HL-60/S4 treated with phorbol 12-myristate 13-acetate at 8.2 ng/mL for 4 days and 3 days (cell line): ENCODE results near the gene CLEC2L.

Source experiments
- in situ Hi-C: fragments of 300-500 bp; cut with MboI; formaldehyde crosslinking; loops from 2 replicates; pipeline ENCODE4 v1.15.0; 2022; ENCODE audit warnings: low sequenced_read_pairs

The CLEC2L gene

GRCh38 chr7:139515266-139515665 lies 8.2 kb upstream of the CLEC2L start:
- in situ Hi-C loops = no loop called here

DNA sequence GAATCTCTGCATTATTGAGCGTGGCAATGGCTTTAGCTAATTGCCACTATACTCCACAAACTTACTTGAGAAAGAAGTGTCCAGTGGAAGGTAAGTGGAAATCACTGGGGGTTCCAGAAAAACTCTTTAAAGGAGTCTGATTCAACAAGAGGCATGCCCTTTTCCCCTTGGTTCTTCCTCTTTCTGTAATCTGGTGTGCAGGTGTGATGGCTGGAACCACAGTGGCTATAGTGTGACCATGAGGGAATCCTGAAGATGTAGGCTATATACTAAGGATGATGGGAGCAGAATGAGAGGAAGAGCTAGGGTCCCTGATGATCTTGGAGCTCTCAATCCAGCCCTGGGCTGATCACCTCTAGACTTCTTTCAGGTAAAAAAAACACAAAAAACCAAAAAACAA lies 2.0 kb upstream of the CLEC2L start:
- in situ Hi-C loops = no loop called here

DNA sequence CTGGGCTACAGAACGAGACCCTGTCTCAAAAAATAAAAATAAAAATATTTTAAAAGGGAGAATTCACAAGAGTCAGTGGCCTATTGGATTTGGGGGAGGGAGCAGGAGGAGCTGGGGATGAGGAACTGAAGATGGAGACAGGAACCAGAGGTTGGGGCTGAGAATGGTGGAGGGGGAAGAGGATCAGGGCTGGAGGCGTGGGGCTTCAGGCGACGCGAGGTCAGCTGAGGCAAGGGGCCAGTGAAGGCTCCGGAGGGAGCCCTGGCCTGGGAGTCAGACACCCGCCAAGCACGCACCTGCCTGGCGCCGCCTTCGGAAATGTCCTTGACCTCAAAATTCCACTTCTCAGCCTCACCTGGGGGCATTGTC lies 671 bp upstream of the CLEC2L start:
- in situ Hi-C loops = no loop called here

DNA sequence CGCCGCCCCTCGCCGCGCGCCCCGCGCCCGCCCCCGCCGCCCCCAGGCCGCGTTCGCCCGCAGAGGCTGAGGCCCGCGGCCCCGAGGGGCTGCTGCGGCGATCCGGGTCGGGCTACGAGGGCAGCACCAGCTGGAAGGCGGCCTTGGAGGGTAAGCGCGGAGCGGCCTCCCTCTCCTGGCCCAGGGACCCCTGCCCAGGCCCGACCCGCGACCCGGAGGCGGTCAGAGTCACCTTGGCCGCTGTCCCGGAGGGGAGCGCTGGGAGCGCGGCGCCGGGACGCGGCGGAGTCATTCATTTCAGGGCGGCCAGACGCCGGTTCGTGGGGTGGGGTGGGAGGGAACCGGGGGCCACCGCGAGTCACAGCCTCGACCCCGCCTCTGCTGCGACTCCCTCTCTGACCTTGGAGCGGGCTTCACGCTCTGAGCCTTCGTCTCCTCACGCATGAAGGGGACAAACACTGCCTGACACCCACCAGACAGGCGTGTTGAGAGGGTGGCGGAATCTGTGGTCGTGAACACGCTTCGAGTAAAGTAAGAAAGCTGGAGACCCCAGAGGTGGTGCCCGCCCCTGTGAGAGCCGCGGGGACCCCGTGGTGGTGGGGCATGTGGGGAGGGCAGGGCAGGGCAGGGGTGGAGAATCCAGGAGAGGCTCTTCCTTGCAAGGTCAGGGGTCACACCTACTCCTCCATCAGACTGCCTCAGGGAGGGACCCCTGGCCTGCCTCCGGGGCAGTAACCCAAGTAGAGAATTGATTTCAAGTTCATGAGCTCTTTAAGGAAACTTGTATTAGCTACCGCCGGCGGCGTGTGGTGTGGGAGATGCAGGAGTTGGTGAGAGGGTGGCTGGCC lies 707 bp downstream of the CLEC2L start:
- in situ Hi-C loops = no loop called here

GRCh38 chr7:139525239-139525638 lies 1.8 kb downstream of the CLEC2L start:
- in situ Hi-C loops = no loop called here

DNA sequence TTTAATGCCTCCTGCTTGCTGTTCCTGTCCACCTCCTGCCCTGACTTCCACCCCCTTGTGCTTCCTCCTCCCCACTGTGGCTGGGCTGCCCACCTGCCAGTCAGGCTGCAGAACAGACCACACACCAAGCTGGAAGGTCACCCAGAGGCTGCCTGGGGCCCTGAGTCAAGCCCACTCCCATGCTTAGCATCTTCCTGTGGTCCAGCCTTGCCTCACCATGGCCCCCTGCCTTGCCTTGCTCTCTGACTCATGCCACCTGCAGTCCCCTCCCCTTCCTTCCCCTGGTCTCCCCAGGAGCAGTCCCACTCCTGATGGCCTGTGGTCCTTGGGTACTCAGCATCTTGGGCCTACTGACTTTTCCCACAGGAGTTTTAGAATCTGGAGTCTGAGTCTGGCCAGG lies 2.3 kb downstream of the CLEC2L start:
- in situ Hi-C loops = no loop called here

- in situ Hi-C loops = no loop called here
These were observed 3.4 kb downstream of the CLEC2L start for GRCh38 chr7:139526578-139527544.

GRCh38 chr7:139531094-139531493 lies 7.6 kb downstream of the CLEC2L start:
- in situ Hi-C loops = no loop called here

GRCh38 chr7:139532636-139533155 lies 9.2 kb downstream of the CLEC2L start:
- in situ Hi-C loops = no loop called here

DNA sequence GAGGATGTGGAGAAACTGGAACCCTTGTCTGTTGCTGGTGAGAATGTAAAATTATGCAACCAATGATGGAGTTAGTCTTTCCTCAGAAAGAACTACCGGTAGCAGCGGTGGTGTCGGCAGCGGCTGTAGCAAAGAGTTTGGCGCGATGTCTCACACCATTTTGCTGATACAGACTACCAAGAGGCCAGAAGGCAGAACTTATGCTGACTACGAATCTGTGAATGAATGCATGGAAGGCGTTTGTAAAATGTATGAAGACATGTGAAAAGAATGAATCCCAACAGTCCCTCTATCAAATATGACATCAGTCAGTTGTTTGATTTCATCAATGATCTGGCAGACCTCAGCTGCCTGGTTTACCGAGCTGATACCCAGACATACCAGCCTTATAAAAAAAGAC lies 10.6 kb downstream of the CLEC2L start:
- in situ Hi-C loops = no loop called here

- in situ Hi-C loops = no loop called here
These were observed 11.6 kb downstream of the CLEC2L start for GRCh38 chr7:139534966-139535651.

DNA sequence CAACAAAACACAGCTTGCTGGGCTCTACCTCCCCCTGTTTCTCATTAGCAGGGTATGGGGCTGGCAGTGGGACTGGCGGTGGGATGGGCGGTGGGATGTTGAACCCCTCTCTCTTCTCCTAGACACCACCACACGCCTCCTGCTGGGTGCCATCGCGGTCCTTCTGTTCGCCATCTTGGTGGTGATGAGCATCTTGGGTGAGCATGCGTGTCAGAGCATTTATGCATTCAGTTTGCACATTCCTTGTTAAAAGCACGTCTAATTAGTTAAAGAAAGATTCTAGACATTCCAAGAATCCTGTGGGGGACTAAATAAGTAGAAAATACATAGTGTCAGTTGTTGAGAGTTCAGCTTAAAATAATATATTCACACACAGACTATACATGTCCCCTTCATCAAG lies 12.7 kb downstream of the CLEC2L start:
- in situ Hi-C loops = no loop called here

GRCh38 chr7:139538881-139539635 lies 15.6 kb downstream of the CLEC2L start:
- in situ Hi-C loops = no loop called here

GRCh38 chr7:139540203-139540602 lies 16.7 kb downstream of the CLEC2L start:
- in situ Hi-C loops = no loop called here

DNA sequence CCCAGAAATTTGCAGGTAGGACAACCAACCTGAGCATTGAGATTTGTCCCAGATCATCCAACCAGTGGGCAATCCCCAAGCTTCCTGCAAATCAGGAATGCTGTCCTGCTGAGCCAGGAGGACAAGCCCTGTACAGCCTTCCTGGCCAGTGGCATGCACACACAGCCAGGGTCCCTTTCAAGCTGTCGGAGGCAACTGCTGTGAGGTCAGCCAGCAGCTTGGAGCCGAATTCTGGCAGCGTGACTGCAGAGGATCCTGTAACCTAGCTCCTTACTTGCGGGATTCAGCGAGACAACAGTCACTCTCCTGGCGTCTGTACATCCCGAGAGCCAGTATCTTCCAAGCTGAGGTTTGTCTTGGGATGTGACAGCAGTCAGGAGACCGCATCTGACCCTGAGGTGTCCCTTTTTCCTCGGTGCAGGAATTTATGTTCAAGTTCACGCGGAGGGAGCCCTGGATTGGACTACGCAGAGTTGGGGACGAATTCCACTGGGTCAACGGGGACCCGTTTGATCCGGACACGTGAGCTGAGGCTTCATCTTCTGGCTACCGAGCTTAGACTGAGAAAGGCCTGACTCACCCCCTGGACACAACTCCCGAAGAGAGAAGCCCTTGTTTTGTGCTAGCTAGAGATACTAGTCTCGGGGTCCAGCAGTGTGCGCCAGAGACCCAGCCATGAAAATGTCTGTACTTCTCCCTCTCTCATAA lies 18.3 kb downstream of the CLEC2L start:
- in situ Hi-C loops = no loop called here

- in situ Hi-C loops = no loop called here
These were observed 19.0 kb downstream of the CLEC2L start for GRCh38 chr7:139542308-139543151.

DNA sequence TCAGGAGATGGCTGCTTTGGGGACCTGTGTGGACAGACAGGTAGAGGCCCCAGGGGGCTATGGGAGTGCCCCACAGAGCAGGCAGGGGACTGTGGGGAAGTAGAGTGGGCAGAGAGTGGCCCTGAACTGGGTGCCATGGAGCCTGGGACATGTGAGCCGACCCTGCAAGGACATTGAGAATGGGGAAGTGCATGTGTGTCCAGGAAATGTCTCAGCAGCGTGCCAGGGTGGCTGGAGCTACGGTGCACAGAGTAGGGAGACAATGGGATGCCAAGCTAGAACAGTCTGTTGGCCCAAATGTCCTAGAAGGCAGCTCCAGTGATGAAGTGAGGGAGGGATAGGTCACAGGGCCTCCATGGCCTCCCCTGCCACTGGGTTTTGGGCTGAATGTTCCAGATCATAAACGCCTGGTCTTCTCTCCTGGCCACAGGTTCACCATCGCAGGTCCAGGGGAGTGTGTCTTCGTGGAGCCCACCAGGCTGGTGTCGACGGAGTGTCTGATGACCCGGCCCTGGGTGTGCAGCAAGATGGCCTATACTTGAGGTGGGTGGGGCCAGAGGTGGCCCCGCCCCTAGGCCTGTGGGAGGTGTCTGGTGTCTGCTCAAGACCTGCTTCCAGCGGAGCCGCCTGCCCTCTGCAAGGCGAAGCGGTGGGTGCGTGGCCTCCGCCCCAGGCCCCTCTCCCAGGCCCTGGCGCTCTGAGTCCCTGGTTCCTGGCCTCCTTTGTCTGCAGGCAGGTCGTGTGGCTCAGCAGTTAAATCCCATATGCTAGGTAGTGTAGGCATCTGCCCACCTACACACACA lies 20.5 kb downstream of the CLEC2L start:
- in situ Hi-C loops = no loop called here

DNA sequence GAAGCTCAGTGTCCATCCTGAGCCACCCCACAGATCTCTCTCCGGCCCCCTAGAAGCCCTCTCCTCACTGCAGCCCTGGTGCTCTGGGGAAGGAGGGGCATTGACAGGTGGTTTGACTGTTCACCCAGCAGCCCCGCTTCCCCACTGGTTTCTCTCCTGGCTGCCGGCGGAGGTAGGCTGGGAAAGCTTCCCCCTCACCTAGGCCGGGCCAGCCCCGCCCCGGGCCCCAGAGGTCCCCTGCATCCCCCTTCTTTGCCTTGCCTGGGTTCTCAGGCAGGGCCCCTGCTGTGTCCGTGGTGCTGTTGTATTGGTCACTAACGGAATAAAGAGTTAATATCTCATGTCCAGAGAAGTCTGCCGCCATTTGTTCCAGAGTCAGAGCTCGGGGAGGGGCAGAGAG lies 21.2 kb downstream of the CLEC2L start:
- in situ Hi-C loops = no loop called here
